Measurements from ENCODE around the gene HNRNPM. TPM values are rescaled to one million over a fixed set of nuclear protein-coding genes. Genes with fewer than 3 reads are reported as not detected.

Gene HNRNPM
- 34.9 and 76.1 TPM in 2 replicates for total RNA-seq

GRCh38 chr19:8444677-8445487, at the start of gene HNRNPM:
HNRNPM (plus strand) TSS chr19:8444975; CDS start chr19:8444999, 24 bp downstream.

GRCh38 chr19:8412783-8413628, 31.8 kb upstream of the HNRNPM start, which contains the start of gene MARCHF2:
MARCHF2 (plus strand) TSS chr19:8413305; CDS start chr19:8421841, 8,536 bp downstream.

GRCh38 chr19:8513687-8514504, 69.1 kb downstream of the HNRNPM start, which contains the start of gene ZNF414:
ZNF414 (minus strand) TSS chr19:8514167; CDS start chr19:8514046, 121 bp downstream.

Other genes with a start within 250 kb of the HNRNPM start
- gene CERS4, start 235.6 kb upstream of the HNRNPM start, total RNA-seq: 5.8 and 8.1 TPM in 2 replicates
- 6.8 and 9.8 TPM in 2 replicates for gene CD320, start 136.6 kb upstream of the HNRNPM start, total RNA-seq
- gene NDUFA7, start 123.6 kb upstream of the HNRNPM start, total RNA-seq: 18.7 and 24.3 TPM in 2 replicates
- gene RPS28, start 123.5 kb upstream of the HNRNPM start, total RNA-seq: 316 and 569 TPM in 2 replicates
- gene KANK3, start 101.7 kb upstream of the HNRNPM start, total RNA-seq: 0.57 and 1.7 TPM in 2 replicates
- gene ANGPTL4, start 80.8 kb upstream of the HNRNPM start, total RNA-seq: 3.4 and 5.9 TPM in 2 replicates
- 53.3 and 120 TPM in 2 replicates for gene RAB11B, start 54.6 kb upstream of the HNRNPM start, total RNA-seq
- 38.3 and 43.4 TPM in 2 replicates for gene MARCHF2, start 31.7 kb upstream of the HNRNPM start, total RNA-seq
- 0.14 TPM in 1 of 2 replicates, not detected in the other for gene PRAM1, start 57.7 kb downstream of the HNRNPM start, total RNA-seq
- 0.68 and 5.3 TPM in 2 replicates for gene ZNF414, start 69.2 kb downstream of the HNRNPM start, total RNA-seq
- not detected in 2 replicates for gene MYO1F, start 132.5 kb downstream of the HNRNPM start, total RNA-seq
- gene ADAMTS10, start 165.7 kb downstream of the HNRNPM start, total RNA-seq: 0.36 TPM in 1 of 2 replicates, not detected in the other
- gene NFILZ, start 185.7 kb downstream of the HNRNPM start, total RNA-seq: not detected in 2 replicates